Hepatocyte (in vitro differentiated cells): ENCODE data around the gene OBP2A. TPM values are rescaled to one million over a fixed set of nuclear protein-coding genes. Genes with fewer than 3 reads are reported as not detected.

Experiments used
- DNase-seq: peaks from one replicate; pipeline ENCODE4 v3.0.0-alpha.2; 2016; ENCODE audit warnings: low spot score
- H2AFZ ChIP-seq: fragments of 200-600 bp; sonication (generic); 2 replicates; pipeline ENCODE4 v1.6.0; 2016; ENCODE audit warnings: antibody characterized with exemption, mild to moderate bottlenecking
- H3K27ac ChIP-seq: fragments of 200-600 bp; sonication (generic); 2 replicates; pipeline ENCODE4 v1.5.1; 2016; ENCODE audit warnings: mild to moderate bottlenecking
- H3K27me3 ChIP-seq: fragments of 200-600 bp; sonication (generic); 2 replicates; pipeline ENCODE4 v1.6.1; 2016
- H3K36me3 ChIP-seq: fragments of 200-600 bp; sonication (generic); replicated peaks from 2 replicates; pipeline ENCODE4 v1.5.1; 2016; ENCODE audit warnings: low read depth; ENCODE audit not compliant: insufficient read depth
- H3K4me1 ChIP-seq: fragments of 200-600 bp; sonication (generic); 2 replicates; pipeline ENCODE4 v1.5.1; 2016; ENCODE audit warnings: mild to moderate bottlenecking, moderate library complexity; ENCODE audit not compliant: insufficient read depth
- H3K4me2 ChIP-seq: fragments of 200-600 bp; sonication (generic); 2 replicates; pipeline ENCODE4 v1.6.0; 2016
- H3K4me3 ChIP-seq: fragments of 200-600 bp; sonication (generic); 2 replicates; pipeline ENCODE4 v1.5.1; 2016; ENCODE audit warnings: mild to moderate bottlenecking
- H3K79me2 ChIP-seq: fragments of 200-600 bp; sonication (generic); 2 replicates; pipeline ENCODE4 v1.6.0; 2017; ENCODE audit warnings: mild to moderate bottlenecking
- H3K9me2 ChIP-seq: fragments of 200-600 bp; sonication (generic); replicated peaks from 2 replicates; pipeline ENCODE4 v1.6.0; 2017; ENCODE audit warnings: mild to moderate bottlenecking; ENCODE audit not compliant: insufficient read depth
- H3K9me3 ChIP-seq: fragments of 200-600 bp; sonication (generic); 2 replicates; pipeline ENCODE4 v1.5.1; 2016; ENCODE audit warnings: low read depth, mild to moderate bottlenecking
- H4K20me1 ChIP-seq: fragments of 200-600 bp; sonication (generic); 2 replicates; pipeline ENCODE4 v1.6.0; 2016; ENCODE audit warnings: mild to moderate bottlenecking; ENCODE audit not compliant: insufficient read depth, poor library complexity, severe bottlenecking
- EZH2 ChIP-seq: fragments of 200-600 bp; sonication (generic); IDR thresholded peaks from 2 replicates; pipeline ENCODE4 v1.6.1; 2016; ENCODE audit warnings: antibody characterized with exemption, mild to moderate bottlenecking, borderline replicate concordance
- EZH2phosphoT487 ChIP-seq: fragments of 200-600 bp; sonication (generic); IDR thresholded peaks from one replicate; pipeline ENCODE4 v1.6.1; 2018; ENCODE audit warnings: antibody characterized with exemption, mild to moderate bottlenecking, low read depth, moderate library complexity; ENCODE audit not compliant: unreplicated experiment, severe bottlenecking
- WGBS: methylation state at CpG from one replicate; pipeline ENCODE4 v1.1.6; 2016; ENCODE audit warnings: low lambda C conversion rate; ENCODE audit errors: missing lambda C conversion rate; 5-methylcytosine and 5-hydroxymethylcytosine counted together
- polyA plus RNA-seq: library from polyadenylated mRNA; unstranded; fragments of >200 nt; fragmentation: Nextera tagmentation; extraction: Ambion mirVana; gene quantifications from 2 replicates; pipeline ENCODE4 v1.2.1, GENCODE V29; 2016
- total RNA-seq: library from RNA; depleted of rRNA; stranded (reverse); fragments of >200 nt; gene quantifications from 2 replicates; pipeline ENCODE4 v1.2.3, GENCODE V29; 2014
- TF ChIP-seq, protein P1 (sequence below): fragments of 200-600 bp; sonication (generic); IDR thresholded peaks from 2 replicates; pipeline ENCODE4 v1.5.1; 2016; ENCODE audit warnings: antibody characterized with exemption, mild to moderate bottlenecking; ENCODE audit not compliant: poor library complexity

Gene OBP2A
- total and polyA plus RNA-seq, 2 experiments from 2014 or later: not detected

- no peak for TF ChIP-seq EZH2
- TF ChIP-seq, protein P1, sequence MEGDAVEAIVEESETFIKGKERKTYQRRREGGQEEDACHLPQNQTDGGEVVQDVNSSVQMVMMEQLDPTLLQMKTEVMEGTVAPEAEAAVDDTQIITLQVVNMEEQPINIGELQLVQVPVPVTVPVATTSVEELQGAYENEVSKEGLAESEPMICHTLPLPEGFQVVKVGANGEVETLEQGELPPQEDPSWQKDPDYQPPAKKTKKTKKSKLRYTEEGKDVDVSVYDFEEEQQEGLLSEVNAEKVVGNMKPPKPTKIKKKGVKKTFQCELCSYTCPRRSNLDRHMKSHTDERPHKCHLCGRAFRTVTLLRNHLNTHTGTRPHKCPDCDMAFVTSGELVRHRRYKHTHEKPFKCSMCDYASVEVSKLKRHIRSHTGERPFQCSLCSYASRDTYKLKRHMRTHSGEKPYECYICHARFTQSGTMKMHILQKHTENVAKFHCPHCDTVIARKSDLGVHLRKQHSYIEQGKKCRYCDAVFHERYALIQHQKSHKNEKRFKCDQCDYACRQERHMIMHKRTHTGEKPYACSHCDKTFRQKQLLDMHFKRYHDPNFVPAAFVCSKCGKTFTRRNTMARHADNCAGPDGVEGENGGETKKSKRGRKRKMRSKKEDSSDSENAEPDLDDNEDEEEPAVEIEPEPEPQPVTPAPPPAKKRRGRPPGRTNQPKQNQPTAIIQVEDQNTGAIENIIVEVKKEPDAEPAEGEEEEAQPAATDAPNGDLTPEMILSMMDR: peak; percentile 90
- H3K36me3 ChIP-seq: no peaks in the 10 kb centered on the region
- peaks cover 7% of the 10 kb centered on the region for H3K4me1 ChIP-seq
- no peaks in the 10 kb centered on the region for H3K9me2 ChIP-seq
- WGBS: 2% methylated on average over 41 of the region's 92 CpGs
- peak within 1 kb of the TSS; percentile 86 for H3K27ac ChIP-seq
- no peaks in the 10 kb centered on the region for H3K9me3 ChIP-seq
- DNase-seq: peak; percentile 95
- peak within 1 kb of the TSS; percentile 99 for H3K4me2 ChIP-seq
- peaks cover 5% of the 10 kb centered on the region for H4K20me1 ChIP-seq
- peak within 1 kb of the TSS; percentile 95 for H2AFZ ChIP-seq
- peaks cover 17% of the 10 kb centered on the region for H3K79me2 ChIP-seq
- peak within 1 kb of the TSS; percentile 92 for H3K4me3 ChIP-seq
- H3K27me3 ChIP-seq: no peaks in the 10 kb centered on the region
These were observed 45.2 kb upstream of the OBP2A start, which contains the start of gene MRPS2 for GRCh38 chr9:135500525-135501260. TSS of gene MRPS2 (plus strand) at chr9:135500682. CDS start at chr9:135500711, 29 bp downstream.

- Histone ChIP-seq H4K20me1 (peaks cover 5% of the 10 kb centered on the region), H2AFZ (peak overlapping the region; percentile 95), H3K4me2 (peak overlapping the region; percentile 99), H3K9me3 (no peaks in the 10 kb centered on the region), H3K36me3 (no peaks in the 10 kb centered on the region), H3K27me3 (no peaks in the 10 kb centered on the region), H3K9me2 (no peaks in the 10 kb centered on the region), H3K4me1 (peaks cover 7% of the 10 kb centered on the region), H3K4me3 (peak overlapping the region; percentile 92), H3K79me2 (peaks cover 17% of the 10 kb centered on the region), H3K27ac (peak overlapping the region; percentile 86)
- DNase-seq: no peak
- whole genome bisulfite sequencing: 48% methylated on average over 34 of the region's 38 CpGs
- TF ChIP-seq, protein P1: no peak
- no peak for TF ChIP-seq EZH2phosphoT487
- no peak for TF ChIP-seq EZH2
These were observed 44.4 kb upstream of the OBP2A start for GRCh38 chr9:135501261-135502167.

DNA sequence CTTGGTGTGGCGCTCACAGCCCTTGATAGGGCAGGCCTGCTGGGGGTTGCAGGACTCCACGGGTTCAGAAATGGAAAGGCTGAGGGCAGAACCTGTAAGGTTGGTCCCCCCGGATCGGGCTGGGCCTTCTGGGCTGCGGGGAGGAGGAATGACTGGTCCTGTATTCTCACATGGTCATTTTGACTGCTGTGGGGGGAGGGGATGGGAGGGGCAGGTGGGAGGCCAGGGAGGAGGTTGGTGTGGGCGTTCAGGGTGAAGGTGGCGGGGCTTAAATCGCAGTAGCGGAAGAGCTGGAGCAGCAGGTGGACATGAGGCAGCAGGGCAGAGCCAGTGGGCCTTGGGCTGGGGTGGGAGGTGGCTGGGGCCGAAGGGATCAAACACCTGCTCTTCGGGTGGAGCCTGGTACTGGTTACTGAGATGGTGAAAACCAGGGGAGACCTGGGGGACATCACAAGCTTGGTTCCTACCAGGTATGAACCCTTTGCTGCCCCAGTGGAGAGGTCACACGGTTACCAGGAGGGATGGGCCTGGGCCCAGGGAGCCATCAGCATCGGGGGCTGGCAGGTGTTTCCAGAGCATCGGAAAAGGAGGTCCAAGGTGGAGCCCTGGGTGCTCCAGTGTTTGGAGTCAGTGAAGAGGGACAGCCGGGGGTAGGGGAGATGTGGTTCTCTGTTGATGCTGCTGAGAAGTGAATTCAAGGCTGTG is 43.6 kb upstream of the OBP2A start:
- peaks cover 17% of the 10 kb centered on the region for H3K79me2 ChIP-seq
- peak overlapping the region; percentile 99 for H3K4me2 ChIP-seq

More for the DNA sequence above, 43.6 kb upstream of the OBP2A start:
- no peak for DNase-seq
- Histone ChIP-seq H3K27me3 (no peaks in the 10 kb centered on the region), H3K27ac (no peak overlapping the region), H3K9me2 (no peaks in the 10 kb centered on the region), H2AFZ (no peak overlapping the region), H3K9me3 (no peaks in the 10 kb centered on the region), H3K36me3 (no peaks in the 10 kb centered on the region), H4K20me1 (peaks cover 5% of the 10 kb centered on the region), H3K4me1 (peaks cover 7% of the 10 kb centered on the region), H3K4me3 (no peak overlapping the region)
- WGBS: 92% methylated on average over 11 of the region's 15 CpGs
- TF ChIP-seq, protein P1: no peak
- TF ChIP-seq EZH2phosphoT487 (no peak), EZH2 (no peak)
